CD4-positive, alpha-beta memory T cell (primary cell): ENCODE results near the gene ZNF341. TPM values are rescaled to one million over a fixed set of nuclear protein-coding genes. Genes with fewer than 3 reads are reported as not detected.
"Not testable (repeated sequence)": the region's sequence is repeated elsewhere in the genome, so short reads cannot be mapped to it uniquely, and the experiment has no call there.

Source experiments
- CTCF ChIA-PET: fragments of 350-600 bp; sonication (Branson Sonifier 250); formaldehyde crosslinking; loops from one replicate; lab custom pipeline; 2021; ENCODE audit warnings: inconsistent platforms; ENCODE audit not compliant: partially characterized antibody; lab: Charles Lee
- POLR2A ChIA-PET: fragments of 350-600 bp; sonication (Branson Sonifier 250); formaldehyde crosslinking; loops from one replicate; lab custom pipeline; 2021; ENCODE audit not compliant: partially characterized antibody; lab: Charles Lee
- DNase-seq, 5 donors: peaks; one replicate each; pipeline versions ENCODE4 v3.0.0 to v3.0.0-alpha.2; 2020 to 2022; ENCODE audit warnings: mixed read lengths in 1 of 5
- H3K27ac ChIP-seq: one replicate; pipeline ENCODE4 v1.7.0; 2013; ENCODE audit warnings: low read depth, low read length
- H3K27me3 ChIP-seq: 2 replicates; pipeline ENCODE4 v1.7.0; 2013; ENCODE audit warnings: mild to moderate bottlenecking, low read length, moderate library complexity; ENCODE audit not compliant: insufficient read depth
- H3K36me3 ChIP-seq: 2 replicates; pipeline ENCODE4 v1.7.0; 2013; ENCODE audit warnings: mild to moderate bottlenecking, low read length, moderate library complexity; ENCODE audit not compliant: insufficient read depth
- H3K4me1 ChIP-seq: 2 replicates; pipeline ENCODE4 v1.7.0; 2013; ENCODE audit warnings: mild to moderate bottlenecking, low read length, moderate library complexity; ENCODE audit not compliant: insufficient read depth
- H3K4me3 ChIP-seq, 2 donors: one replicate each; pipeline ENCODE4 v1.7.0; 2013; ENCODE audit warnings: low read length in 2 of 2, mild to moderate bottlenecking in 1 of 2
- H3K9me3 ChIP-seq, 2 donors: one replicate each; pipeline ENCODE4 v1.7.0; 2013; ENCODE audit warnings: low read length in 2 of 2, control low read depth in 1 of 2; ENCODE audit not compliant: control insufficient read depth in 1 of 2
- H3K27ac Mint-ChIP-seq, 7 donors: one replicate each; pipeline ENCODE4 v1.8.0; 2020 to 2021; ENCODE audit warnings: mixed read lengths in 7 of 7, mild to moderate bottlenecking in 6 of 7, inconsistent platforms in 3 of 7, moderate library complexity in 3 of 7
- H3K27me3 Mint-ChIP-seq, 2 donors: one replicate each; pipeline ENCODE4 v1.8.0; 2020 to 2021; ENCODE audit warnings: mixed read lengths in 2 of 2
- H3K36me3 Mint-ChIP-seq, 2 donors: one replicate each; pipeline ENCODE4 v1.8.0; 2020 to 2021; ENCODE audit warnings: mixed read lengths in 2 of 2, inconsistent platforms in 1 of 2, mild to moderate bottlenecking in 1 of 2
- H3K4me1 Mint-ChIP-seq, 4 donors: one replicate each; pipeline ENCODE4 v1.8.0; 2020 to 2021; ENCODE audit warnings: mixed read lengths in 4 of 4, mild to moderate bottlenecking in 1 of 4
- H3K4me3 Mint-ChIP-seq, 8 donors: one replicate each; pipeline ENCODE4 v1.8.0; 2020 to 2021; ENCODE audit warnings: mixed read lengths in 8 of 8, mild to moderate bottlenecking in 7 of 8, moderate library complexity in 6 of 8, inconsistent platforms in 3 of 8
- H3K9me3 Mint-ChIP-seq, 8 donors: one replicate each; pipeline ENCODE4 v1.8.0; 2020 to 2021; ENCODE audit warnings: mixed read lengths in 8 of 8, mild to moderate bottlenecking in 5 of 8, inconsistent platforms in 3 of 8, moderate library complexity in 1 of 8
- intact Hi-C: fragments of 100-400 bp; cut with micrococcal nuclease; formaldehyde crosslinking; loops from one replicate; pipeline ENCODE4 v1.15.1; 2023
- polyA plus RNA-seq, 2 donors: library from polyadenylated mRNA; unstranded; fragments of 300-500 nt; fragmentation: Illumina TruSeq; gene quantifications; one replicate each; pipeline ENCODE4 v1.2.3, GENCODE V29; 2021
- total RNA-seq, 2 experiments: library from RNA; stranded (reverse); gene quantifications; one replicate each; pipeline ENCODE4 v1.2.3, GENCODE V29; 2021

Gene ZNF341
- total and polyA plus RNA-seq, 4 experiments from 2014 or later: 1.5 to 5.0 (median 3.6) TPM

DNA sequence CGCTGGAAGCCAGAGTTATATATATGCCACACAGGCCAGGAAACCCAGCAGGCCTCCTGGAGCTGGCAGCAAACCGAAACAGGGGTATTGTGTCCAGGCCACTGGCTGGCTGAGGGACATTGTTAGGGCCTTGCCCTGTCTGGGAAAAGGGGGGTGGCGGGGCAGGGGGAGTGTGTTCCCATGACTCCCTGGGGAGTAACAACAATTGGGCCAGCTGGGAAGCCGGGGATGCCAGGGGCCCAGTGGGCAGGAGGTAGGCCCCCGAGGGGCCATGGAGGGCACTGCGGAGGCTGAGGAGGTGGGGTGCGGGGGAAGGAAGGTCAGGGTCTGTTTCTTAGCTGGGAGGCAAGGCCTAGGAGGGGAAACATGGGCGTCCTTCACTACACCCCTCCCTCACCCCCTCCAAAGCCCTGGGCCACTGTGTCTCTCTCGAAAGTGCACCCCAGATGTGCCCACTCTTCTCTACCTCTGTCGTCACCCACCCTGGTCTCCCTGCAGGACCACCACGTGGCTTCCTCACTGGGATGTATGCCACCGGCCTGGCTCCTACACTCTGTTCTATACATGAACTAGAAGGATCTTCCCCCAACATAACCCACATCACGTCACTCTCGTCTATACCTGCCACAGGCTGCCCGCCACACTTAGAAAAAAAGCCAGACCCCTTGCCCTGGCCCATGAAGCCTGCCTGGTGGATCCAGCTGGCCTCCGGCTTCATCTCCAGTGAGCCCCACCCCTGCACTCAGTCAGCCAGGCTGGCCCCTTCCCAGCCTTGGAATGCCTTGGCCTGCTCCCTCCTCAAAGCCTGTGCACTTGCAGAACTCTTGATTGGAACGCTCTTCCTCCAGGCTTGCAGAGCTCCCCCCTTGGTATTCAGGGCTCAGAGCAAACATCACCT lies 37.8 kb upstream of the ZNF341 start:
- ChIA-PET POLR2A (interaction anchor here (1.0 kb wide), 1 partner anchor 26 kb away, joined by 5 read pairs; the partner anchor contains the start of gene PXMP4), CTCF (no interaction called here)
- H3K27me3 ChIP-seq: no peaks in the 10 kb centered on the region
- Mint-ChIP-seq H3K4me3 (no peak overlapping the region), H3K4me1 (peaks cover 8 to 18% (median 13%) of the 10 kb centered on the region in 4 donors), H3K36me3 (no peaks in the 10 kb centered on the region), H3K9me3 (peaks cover 0 to 4% (median 0%) of the 10 kb centered on the region in 8 donors), H3K27me3 (no peaks in the 10 kb centered on the region), H3K27ac (peak overlapping the region in 3 of 7 donors; percentile 6 to 71 (median 46))
- no peak overlapping the region for H3K4me3 ChIP-seq
- H3K27ac ChIP-seq: no peak overlapping the region
- no peaks in the 10 kb centered on the region for H3K36me3 ChIP-seq
- H3K4me1 ChIP-seq: peaks cover 15% of the 10 kb centered on the region
- intact Hi-C loops: no loop called here
- DNase-seq: no peak
- H3K9me3 ChIP-seq: no peaks in the 10 kb centered on the region

DNA sequence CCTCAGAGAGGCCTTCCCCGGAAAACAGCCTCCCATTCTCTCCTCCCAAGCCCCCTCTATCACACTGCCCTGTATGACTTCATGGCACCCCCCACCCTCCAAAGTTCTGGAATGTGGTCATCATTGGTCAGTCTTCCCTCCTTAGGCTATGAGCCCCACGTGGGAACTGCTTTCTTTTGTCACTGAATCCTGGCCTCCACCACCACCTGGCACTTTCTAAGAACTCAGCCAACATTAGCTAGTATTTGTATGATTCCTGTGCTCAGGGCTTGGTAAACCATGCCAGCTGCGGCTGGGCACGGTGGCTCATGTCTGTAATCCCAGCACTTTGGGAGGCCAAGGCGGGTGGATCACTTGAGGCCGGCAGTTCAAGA lies 37.2 kb upstream of the ZNF341 start:
- Histone ChIP-seq H3K36me3 (no peaks in the 10 kb centered on the region), H3K4me3 (no peak overlapping the region), H3K27me3 (no peaks in the 10 kb centered on the region), H3K9me3 (no peaks in the 10 kb centered on the region), H3K27ac (no peak overlapping the region), H3K4me1 (peaks cover 9% of the 10 kb centered on the region)
- Mint-ChIP-seq H3K36me3 (no peaks in the 10 kb centered on the region), H3K9me3 (peaks cover 0 to 4% (median 0%) of the 10 kb centered on the region in 8 donors), H3K27ac (peak overlapping the region in 2 of 7 donors; percentile 6 to 46), H3K4me3 (no peak overlapping the region), H3K27me3 (no peaks in the 10 kb centered on the region), H3K4me1 (peaks cover 6 to 11% (median 8%) of the 10 kb centered on the region in 4 donors)
- intact Hi-C loops: no loop called here
- ChIA-PET POLR2A (interaction anchor here (1.0 kb wide), 1 partner anchor 25 kb away, joined by 5 read pairs; the partner anchor contains the start of gene PXMP4), CTCF (no interaction called here)
- DNase-seq: no peak

DNA sequence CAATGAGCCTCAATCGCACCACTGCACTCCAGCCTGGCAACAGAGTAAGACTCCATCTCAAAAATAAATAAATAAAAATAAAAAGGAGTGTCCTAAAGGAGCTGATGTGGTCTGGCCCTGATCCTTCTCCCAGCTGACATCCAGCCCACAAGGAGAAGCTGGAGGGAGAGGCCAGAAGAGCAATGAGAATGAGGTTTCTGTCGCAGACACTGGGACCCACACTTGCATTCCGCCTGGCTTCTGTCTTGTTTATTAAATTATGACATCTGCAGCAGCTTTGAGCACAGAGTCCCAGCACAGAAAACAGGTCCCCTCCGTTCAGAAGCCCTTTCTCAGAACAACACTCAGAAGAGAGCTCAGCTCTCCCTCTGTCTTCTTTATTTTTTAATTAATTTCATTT lies 35.3 kb upstream of the ZNF341 start:
- intact Hi-C loops: no loop called here
- no peaks in the 10 kb centered on the region for H3K27me3 ChIP-seq
- peaks cover 0 to under 1% (median 0%) of the 10 kb centered on the region in 4 donors for H3K4me1 Mint-ChIP-seq
- CTCF ChIA-PET: no interaction called here
- H3K27ac Mint-ChIP-seq: no peak overlapping the region
- no peaks in the 10 kb centered on the region for H3K4me1 ChIP-seq
- no peaks in the 10 kb centered on the region for H3K9me3 ChIP-seq
- H3K4me3 Mint-ChIP-seq: no peak overlapping the region
- H3K36me3 ChIP-seq: no peaks in the 10 kb centered on the region
- H3K4me3 ChIP-seq: no peak overlapping the region
- peaks cover 0 to 4% (median 0%) of the 10 kb centered on the region in 8 donors for H3K9me3 Mint-ChIP-seq
- POLR2A ChIA-PET: interaction anchor here (1.1 to 1.2 kb wide), 2 partner anchors 24 to 36 kb away, joined by 3 read pairs; partner anchors contain the start of gene PXMP4
- no peak for DNase-seq
- H3K27ac ChIP-seq: no peak overlapping the region
- H3K27me3 Mint-ChIP-seq: no peaks in the 10 kb centered on the region
- no peaks in the 10 kb centered on the region for H3K36me3 Mint-ChIP-seq

DNA sequence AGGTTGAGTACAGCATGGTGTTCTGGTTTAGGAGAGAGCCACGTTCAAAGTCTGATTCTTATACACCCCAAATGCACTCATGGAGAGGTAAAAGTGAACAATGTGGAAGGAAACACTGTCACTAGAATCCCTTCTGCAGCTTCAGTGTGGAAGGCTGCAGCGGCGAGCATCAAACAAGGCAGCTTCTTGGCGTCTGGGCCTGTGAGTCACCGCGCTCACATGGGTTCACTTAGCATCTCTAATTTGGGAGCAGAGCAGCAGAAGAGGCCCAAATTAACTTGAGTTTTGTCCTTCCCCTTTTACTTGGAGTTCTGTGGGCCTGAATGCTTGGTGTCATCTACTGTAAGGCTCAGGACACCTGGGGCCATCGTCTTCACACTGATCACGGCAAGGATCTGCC lies 34.7 kb upstream of the ZNF341 start:
- Histone ChIP-seq H3K36me3 (no peaks in the 10 kb centered on the region), H3K27ac (no peak overlapping the region), H3K4me3 (no peak overlapping the region), H3K9me3 (no peaks in the 10 kb centered on the region), H3K4me1 (no peaks in the 10 kb centered on the region), H3K27me3 (no peaks in the 10 kb centered on the region)
- peaks cover 0 to 4% (median 0%) of the 10 kb centered on the region in 8 donors for H3K9me3 Mint-ChIP-seq
- ChIA-PET POLR2A (interaction anchor here (1.1 to 1.2 kb wide), 2 partner anchors 23 to 36 kb away, joined by 3 read pairs; partner anchors contain the start of gene PXMP4), CTCF (no interaction called here)
- no peak overlapping the region for H3K4me3 Mint-ChIP-seq
- H3K4me1 Mint-ChIP-seq: no peaks in the 10 kb centered on the region
- H3K27me3 Mint-ChIP-seq: no peaks in the 10 kb centered on the region
- H3K27ac Mint-ChIP-seq: no peak overlapping the region
- DNase-seq: no peak
- no peaks in the 10 kb centered on the region for H3K36me3 Mint-ChIP-seq
- intact Hi-C loops: no loop called here

DNA sequence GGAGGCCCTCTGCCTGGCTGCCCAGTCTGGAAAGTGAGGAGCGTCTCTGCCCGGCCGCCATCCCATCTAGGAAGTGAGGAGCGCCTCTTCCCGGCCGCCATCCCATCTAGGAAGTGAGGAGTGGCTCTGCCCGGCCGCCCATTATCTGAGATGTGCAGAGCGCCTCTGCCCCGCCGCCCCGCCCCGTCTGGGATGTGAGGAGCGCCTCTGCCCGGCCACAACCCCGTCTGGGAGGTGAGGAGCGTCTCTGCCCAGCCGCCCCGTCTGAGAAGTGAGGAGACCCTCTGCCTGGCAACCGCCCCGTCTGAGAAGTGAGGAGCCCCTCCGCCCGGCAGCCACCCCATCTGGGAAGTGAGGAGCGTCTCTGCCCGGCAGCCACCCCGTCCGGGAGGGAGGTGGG lies 32.8 kb upstream of the ZNF341 start:
- CTCF ChIA-PET, H3K9me3 ChIP-seq, POLR2A ChIA-PET, DNase-seq, H3K27me3 ChIP-seq, H3K27ac Mint-ChIP-seq, H3K4me1 ChIP-seq, H3K27me3 Mint-ChIP-seq, H3K4me1 Mint-ChIP-seq, H3K9me3 Mint-ChIP-seq, H3K36me3 Mint-ChIP-seq, intact Hi-C loops, H3K36me3 ChIP-seq, H3K4me3 ChIP-seq, H3K27ac ChIP-seq, H3K4me3 Mint-ChIP-seq: not testable (repeated sequence)

DNA sequence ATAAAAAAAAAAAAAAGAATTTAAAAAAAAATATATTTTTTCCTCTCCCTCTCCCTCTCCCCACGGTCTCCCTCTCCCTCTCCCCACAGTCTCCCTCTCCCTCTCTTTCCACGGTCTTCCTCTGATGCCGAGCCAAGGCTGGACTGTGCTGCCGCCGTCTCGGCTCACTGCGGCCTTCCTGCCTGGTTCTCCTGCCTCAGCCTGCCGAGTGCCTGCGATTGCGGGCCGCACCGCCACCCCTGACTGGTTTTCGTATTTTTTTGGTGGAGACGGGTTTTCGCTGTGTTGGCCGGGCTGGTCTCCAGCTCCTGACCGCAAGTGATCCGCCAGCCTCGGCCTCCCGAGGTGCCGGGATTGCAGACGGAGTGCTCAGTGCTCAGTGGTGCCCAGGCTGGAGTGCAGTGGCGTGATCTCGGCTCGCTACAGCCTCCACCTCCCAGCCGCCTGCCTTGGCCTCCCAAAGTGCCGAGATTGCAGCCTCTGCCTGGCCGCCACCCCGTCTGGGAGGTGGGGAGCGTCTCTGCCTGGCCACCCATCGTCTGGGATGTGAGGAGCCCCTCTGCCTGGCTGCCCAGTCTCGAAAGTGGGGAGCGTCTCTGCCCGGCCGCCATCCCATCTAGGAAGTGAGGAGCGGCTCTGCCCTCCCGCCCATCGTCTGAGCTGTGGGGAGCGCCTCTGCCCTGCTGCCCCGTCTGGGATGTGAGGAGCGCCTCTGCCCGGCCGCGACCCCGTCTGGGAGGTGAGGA lies 30.9 kb upstream of the ZNF341 start:
- H3K36me3 ChIP-seq, H3K9me3 ChIP-seq, H3K36me3 Mint-ChIP-seq, H3K4me1 ChIP-seq, H3K27ac ChIP-seq, POLR2A ChIA-PET, CTCF ChIA-PET, H3K27ac Mint-ChIP-seq, H3K4me3 ChIP-seq, H3K27me3 ChIP-seq, H3K4me1 Mint-ChIP-seq, intact Hi-C loops, H3K4me3 Mint-ChIP-seq, DNase-seq, H3K9me3 Mint-ChIP-seq, H3K27me3 Mint-ChIP-seq: not testable (repeated sequence)
